Neural cell (in vitro differentiated cells): ENCODE results near the gene ARMH1.

Experiments
- EP300 ChIP-seq: fragments of 450-650 bp; conservative IDR thresholded peaks from 2 replicates; pipeline ENCODE4 v1.6.1; 2014; ENCODE audit warnings: antibody characterized with exemption, mild to moderate bottlenecking, moderate library complexity; ENCODE audit not compliant: poor library complexity, severe bottlenecking
- EZH2 ChIP-seq: fragments of 200-600, 300-800 bp; shearing (Covaris generic), sonication (generic); IDR thresholded peaks from 2 replicates; pipeline ENCODE4 v1.6.1; 2014; ENCODE audit warnings: antibody characterized with exemption, low read length, borderline replicate concordance, mild to moderate bottlenecking; ENCODE audit not compliant: insufficient read depth, poor library complexity, severe bottlenecking
- MXI1 ChIP-seq: fragments of 450-650 bp; conservative IDR thresholded peaks from 2 replicates; pipeline ENCODE4 v1.6.1; 2014; ENCODE audit warnings: antibody characterized with exemption, mild to moderate bottlenecking; ENCODE audit not compliant: poor library complexity, severe bottlenecking
- POLR2AphosphoS5 ChIP-seq: IDR thresholded peaks from 2 replicates; pipeline ENCODE4 v1.6.1; 2012
- RAD21 ChIP-seq: fragments of 450-650 bp; conservative IDR thresholded peaks from 2 replicates; pipeline ENCODE4 v1.6.1; 2014; ENCODE audit warnings: antibody characterized with exemption, mild to moderate bottlenecking, moderate library complexity
- SMC3 ChIP-seq: fragments of 450-650 bp; conservative IDR thresholded peaks from 2 replicates; pipeline ENCODE4 v1.6.1; 2014; ENCODE audit warnings: antibody characterized with exemption, mild to moderate bottlenecking, moderate library complexity; ENCODE audit not compliant: poor library complexity
- TAF1 ChIP-seq: IDR thresholded peaks from 2 replicates; pipeline ENCODE4 v1.6.1; 2012; ENCODE audit warnings: low read depth
- TF ChIP-seq, protein P1 (sequence below): IDR thresholded peaks from 2 replicates; pipeline ENCODE4 v1.6.1; 2012; ENCODE audit warnings: borderline replicate concordance
- TF ChIP-seq, protein P2 (sequence below): fragments of 450-650 bp; IDR thresholded peaks from 2 replicates; pipeline ENCODE4 v1.5.1; 2014; ENCODE audit warnings: antibody characterized with exemption, mild to moderate bottlenecking, moderate library complexity; ENCODE audit not compliant: poor library complexity, severe bottlenecking

DNA sequence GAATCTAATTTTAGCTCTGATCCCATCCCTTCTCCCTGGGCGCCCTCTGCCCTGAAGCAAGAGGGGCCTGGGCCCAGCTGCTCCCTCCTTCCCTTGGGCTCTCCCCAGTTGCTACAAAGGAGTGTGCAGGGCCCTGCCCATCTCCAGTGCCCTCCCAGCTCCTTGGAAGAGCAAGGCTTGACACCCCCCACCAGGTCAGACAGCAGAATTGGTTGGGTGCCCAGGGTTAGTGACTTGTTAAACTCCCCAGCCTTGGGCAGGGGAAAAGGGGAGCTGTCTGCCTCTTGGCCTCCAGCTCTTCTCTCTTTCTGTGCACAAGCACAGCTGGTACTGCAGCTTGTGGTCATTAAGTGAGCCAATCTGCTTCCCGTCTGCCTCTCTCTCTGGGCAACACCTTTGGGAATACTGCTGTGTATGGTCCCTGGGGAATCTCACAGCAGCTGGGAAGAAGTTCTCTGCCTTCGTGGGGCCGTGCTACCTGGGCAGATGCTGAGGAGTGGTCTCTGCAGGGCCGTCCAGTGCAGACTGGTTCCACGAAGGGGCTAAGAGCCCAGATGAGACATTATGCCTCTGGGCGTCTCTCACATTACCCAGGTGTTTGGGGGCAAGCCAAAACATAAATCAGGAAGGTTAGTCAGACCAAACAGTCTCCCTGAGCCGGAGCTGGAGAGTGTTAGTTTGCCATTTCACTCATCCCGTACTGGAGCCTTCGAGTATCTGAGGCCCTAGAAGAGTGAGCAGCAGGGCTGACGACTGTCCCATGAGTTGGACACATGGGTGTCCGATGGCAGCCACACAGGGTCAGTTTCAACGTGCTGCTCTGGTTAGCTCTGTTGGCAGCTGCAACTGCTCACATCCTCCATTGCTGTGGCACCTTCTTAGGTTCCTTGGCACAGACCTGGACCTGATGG is 37.6 kb upstream of the ARMH1 start:
- TF ChIP-seq, protein P1, sequence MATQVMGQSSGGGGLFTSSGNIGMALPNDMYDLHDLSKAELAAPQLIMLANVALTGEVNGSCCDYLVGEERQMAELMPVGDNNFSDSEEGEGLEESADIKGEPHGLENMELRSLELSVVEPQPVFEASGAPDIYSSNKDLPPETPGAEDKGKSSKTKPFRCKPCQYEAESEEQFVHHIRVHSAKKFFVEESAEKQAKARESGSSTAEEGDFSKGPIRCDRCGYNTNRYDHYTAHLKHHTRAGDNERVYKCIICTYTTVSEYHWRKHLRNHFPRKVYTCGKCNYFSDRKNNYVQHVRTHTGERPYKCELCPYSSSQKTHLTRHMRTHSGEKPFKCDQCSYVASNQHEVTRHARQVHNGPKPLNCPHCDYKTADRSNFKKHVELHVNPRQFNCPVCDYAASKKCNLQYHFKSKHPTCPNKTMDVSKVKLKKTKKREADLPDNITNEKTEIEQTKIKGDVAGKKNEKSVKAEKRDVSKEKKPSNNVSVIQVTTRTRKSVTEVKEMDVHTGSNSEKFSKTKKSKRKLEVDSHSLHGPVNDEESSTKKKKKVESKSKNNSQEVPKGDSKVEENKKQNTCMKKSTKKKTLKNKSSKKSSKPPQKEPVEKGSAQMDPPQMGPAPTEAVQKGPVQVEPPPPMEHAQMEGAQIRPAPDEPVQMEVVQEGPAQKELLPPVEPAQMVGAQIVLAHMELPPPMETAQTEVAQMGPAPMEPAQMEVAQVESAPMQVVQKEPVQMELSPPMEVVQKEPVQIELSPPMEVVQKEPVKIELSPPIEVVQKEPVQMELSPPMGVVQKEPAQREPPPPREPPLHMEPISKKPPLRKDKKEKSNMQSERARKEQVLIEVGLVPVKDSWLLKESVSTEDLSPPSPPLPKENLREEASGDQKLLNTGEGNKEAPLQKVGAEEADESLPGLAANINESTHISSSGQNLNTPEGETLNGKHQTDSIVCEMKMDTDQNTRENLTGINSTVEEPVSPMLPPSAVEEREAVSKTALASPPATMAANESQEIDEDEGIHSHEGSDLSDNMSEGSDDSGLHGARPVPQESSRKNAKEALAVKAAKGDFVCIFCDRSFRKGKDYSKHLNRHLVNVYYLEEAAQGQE = no peak
- TF ChIP-seq POLR2AphosphoS5 (no peak), TAF1 (no peak), EZH2 (no peak), EP300 (no peak), MXI1 (no peak), RAD21 (no peak), SMC3 (no peak)
- TF ChIP-seq, protein P2, sequence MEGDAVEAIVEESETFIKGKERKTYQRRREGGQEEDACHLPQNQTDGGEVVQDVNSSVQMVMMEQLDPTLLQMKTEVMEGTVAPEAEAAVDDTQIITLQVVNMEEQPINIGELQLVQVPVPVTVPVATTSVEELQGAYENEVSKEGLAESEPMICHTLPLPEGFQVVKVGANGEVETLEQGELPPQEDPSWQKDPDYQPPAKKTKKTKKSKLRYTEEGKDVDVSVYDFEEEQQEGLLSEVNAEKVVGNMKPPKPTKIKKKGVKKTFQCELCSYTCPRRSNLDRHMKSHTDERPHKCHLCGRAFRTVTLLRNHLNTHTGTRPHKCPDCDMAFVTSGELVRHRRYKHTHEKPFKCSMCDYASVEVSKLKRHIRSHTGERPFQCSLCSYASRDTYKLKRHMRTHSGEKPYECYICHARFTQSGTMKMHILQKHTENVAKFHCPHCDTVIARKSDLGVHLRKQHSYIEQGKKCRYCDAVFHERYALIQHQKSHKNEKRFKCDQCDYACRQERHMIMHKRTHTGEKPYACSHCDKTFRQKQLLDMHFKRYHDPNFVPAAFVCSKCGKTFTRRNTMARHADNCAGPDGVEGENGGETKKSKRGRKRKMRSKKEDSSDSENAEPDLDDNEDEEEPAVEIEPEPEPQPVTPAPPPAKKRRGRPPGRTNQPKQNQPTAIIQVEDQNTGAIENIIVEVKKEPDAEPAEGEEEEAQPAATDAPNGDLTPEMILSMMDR = no peak
